Right lobe of liver (tissue), 6 donors: ENCODE measurements around the gene TMEM53. TPM values are rescaled to one million over a fixed set of nuclear protein-coding genes. Genes with fewer than 3 reads are reported as not detected.

ENCODE experiments used
- ATAC-seq, 4 donors: fragments of 200-7000 bp; cut with Tn5 transposase; one replicate each; pipeline ENCODE4 v1.9.1; 2020; ENCODE audit warnings: mild to moderate bottlenecking in 4 of 4, moderate library complexity in 4 of 4
- DNase-seq, 3 donors: peaks; one replicate each; pipeline ENCODE4 v3.0.0-alpha.2; 2020
- H3K27ac ChIP-seq, 3 donors: fragments of 200-600 bp; one replicate each; pipeline ENCODE4 v1.8.0; 2022
- H3K27me3 ChIP-seq, 2 donors: fragments of 200-600 bp; one replicate each; pipeline ENCODE4 v1.8.0; 2022
- H3K36me3 ChIP-seq, 4 donors: fragments of 200-600 bp; sonication (generic) in 1 of 4; one replicate each; pipeline versions ENCODE4 v1.5.1 to v1.8.0; 2017 to 2022; ENCODE audit warnings: control low read depth in 1 of 4
- H3K4me1 ChIP-seq, 4 donors: fragments of 200-600 bp; sonication (generic) in 1 of 4; one replicate each; pipeline versions ENCODE4 v1.5.1 to v1.8.0; 2017 to 2022; ENCODE audit warnings: control low read depth in 1 of 4
- H3K4me3 ChIP-seq, 3 donors: fragments of 200-600 bp; one replicate each; pipeline ENCODE4 v1.8.0; 2022
- H3K9me3 ChIP-seq, 4 donors: fragments of 200-600 bp; sonication (generic) in 1 of 4; one replicate each; pipeline versions ENCODE4 v1.5.1 to v1.8.0; 2017 to 2022; ENCODE audit warnings: control low read depth in 1 of 4
- POLR2A ChIP-seq: fragments of 450-650 bp; IDR thresholded peaks from one replicate; pipeline ENCODE4 v1.6.1; 2017; ENCODE audit warnings: antibody characterized with exemption, mild to moderate bottlenecking
- whole genome bisulfite sequencing: methylation state at CpG from one replicate; pipeline ENCODE4 v1.1.6; 2018; ENCODE audit warnings: low coverage, low lambda C conversion rate; ENCODE audit not compliant: insufficient coverage; ENCODE audit errors: missing lambda C conversion rate; 5-methylcytosine and 5-hydroxymethylcytosine counted together
- intact Hi-C, 2 donors: fragments of 100-400 bp; cut with DNase I; formaldehyde crosslinking; loops; one replicate each; pipeline versions ENCODE4 v1.11.2 to v1.14.1; 2022
- total RNA-seq, 6 experiments: library from RNA; depleted of rRNA in 2 of 6; stranded (reverse); fragments of >200 nt in 2 of 6; fragmentation: NEBNext Ultra II Directional in 3 of 6; extraction: Animal tissue kit (Norgen Biotek cat#: 25700) in 3 of 6; gene quantifications; one replicate each; pipeline versions ENCODE4 v1.1.0 to v1.2.4, GENCODE V29; 2016 to 2023
- TF ChIP-seq, protein P1 (sequence below), 4 donors: fragments of 200-600 bp in 3 of 4; fragments of 450-650 bp in 1 of 4; IDR thresholded peaks; one replicate each; pipeline versions ENCODE4 v1.5.1 to v1.8.0; 2016 to 2022; ENCODE audit warnings: antibody characterized with exemption in 4 of 4, mild to moderate bottlenecking in 2 of 4
- donor health status: DM: no; HTN: yes; CAD: no.
- donor health status: DM: no; HTN: no; CAD: no.
- donor health status: DM: no; HTN: no; CAD: no.
- donor health status: DM: no; HTN: yes; CAD: no.
- donor health status: DM: no; HTN: yes; CAD: no.

Gene TMEM53
- total RNA-seq, 6 experiments from 2014 or later, result 15.8 to 31.0 (median 24.5) TPM

DNA sequence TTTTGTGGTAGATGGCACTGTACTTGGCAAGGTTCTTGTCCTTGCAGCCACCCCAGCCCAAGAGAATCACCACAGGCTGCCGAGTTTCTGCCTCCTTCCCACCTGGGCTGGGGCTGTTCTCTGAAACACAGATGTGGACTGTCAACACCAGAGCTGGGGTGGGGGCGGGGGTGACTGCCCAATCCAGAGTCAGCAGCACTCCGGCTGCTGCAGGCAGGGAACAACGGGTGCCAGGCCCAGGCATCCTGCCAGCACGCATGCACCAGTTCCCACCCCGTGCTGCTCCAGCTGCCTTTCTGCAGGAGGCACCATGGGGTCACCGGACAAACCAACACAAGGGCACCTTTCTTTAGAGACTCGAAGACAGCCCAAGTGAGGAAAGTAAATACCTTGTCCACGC lies 14.1 kb downstream of the TMEM53 start:
- 37% methylated on average over 2 of the region's 9 CpGs for WGBS
- H3K27me3 ChIP-seq, result no peaks in the 10 kb centered on the region
- ATAC-seq (peak; percentile 85 to 92 (median 91)), DNase-seq (peak; percentile 89 to 97 (median 95))
- peaks cover 0 to 40% (median 18%) of the 10 kb centered on the region in 4 donors for H3K4me1 ChIP-seq
- peak overlapping the region in 2 of 3 donors; percentile 67 to 96 for H3K27ac ChIP-seq
- H3K4me3 ChIP-seq, result no peak overlapping the region
- intact Hi-C loops, result no loop called here
- peak; percentile 77 for TF ChIP-seq POLR2A
- TF ChIP-seq, protein P1, sequence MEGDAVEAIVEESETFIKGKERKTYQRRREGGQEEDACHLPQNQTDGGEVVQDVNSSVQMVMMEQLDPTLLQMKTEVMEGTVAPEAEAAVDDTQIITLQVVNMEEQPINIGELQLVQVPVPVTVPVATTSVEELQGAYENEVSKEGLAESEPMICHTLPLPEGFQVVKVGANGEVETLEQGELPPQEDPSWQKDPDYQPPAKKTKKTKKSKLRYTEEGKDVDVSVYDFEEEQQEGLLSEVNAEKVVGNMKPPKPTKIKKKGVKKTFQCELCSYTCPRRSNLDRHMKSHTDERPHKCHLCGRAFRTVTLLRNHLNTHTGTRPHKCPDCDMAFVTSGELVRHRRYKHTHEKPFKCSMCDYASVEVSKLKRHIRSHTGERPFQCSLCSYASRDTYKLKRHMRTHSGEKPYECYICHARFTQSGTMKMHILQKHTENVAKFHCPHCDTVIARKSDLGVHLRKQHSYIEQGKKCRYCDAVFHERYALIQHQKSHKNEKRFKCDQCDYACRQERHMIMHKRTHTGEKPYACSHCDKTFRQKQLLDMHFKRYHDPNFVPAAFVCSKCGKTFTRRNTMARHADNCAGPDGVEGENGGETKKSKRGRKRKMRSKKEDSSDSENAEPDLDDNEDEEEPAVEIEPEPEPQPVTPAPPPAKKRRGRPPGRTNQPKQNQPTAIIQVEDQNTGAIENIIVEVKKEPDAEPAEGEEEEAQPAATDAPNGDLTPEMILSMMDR (IDR thresholded peaks at IDR 0.05), result peak in 1 of 4 donors; percentile 6
- H3K9me3 ChIP-seq, result no peaks in the 10 kb centered on the region
- H3K36me3 ChIP-seq, result peaks cover 0 to 9% (median under 1%) of the 10 kb centered on the region in 4 donors

DNA sequence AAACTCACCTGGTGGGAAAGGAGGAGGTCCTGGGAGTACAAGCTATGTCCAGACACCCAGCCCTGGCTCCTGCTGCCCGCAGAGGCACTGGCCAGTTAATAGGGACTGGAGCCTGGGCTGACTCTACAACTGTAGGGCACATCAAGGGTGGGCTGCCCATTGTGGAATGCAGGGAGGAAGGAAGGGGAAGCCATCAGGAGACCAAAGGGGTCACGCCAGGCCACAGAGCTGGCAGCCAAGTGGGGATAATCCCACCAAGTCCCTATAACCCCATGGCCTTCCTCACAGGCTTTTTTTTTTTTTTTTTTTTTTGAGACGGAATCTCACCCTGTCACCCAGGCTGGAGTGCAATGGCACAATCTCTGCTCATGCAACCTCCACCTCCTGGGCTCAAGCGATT lies 14.7 kb downstream of the TMEM53 start:
- H3K36me3 ChIP-seq, result peaks cover 0 to 12% (median 4%) of the 10 kb centered on the region in 4 donors
- no peak for ATAC-seq
- intact Hi-C loops, result no loop called here
- H3K4me1 ChIP-seq, result peaks cover 0 to 40% (median 18%) of the 10 kb centered on the region in 4 donors
- peak overlapping the region in 2 of 3 donors; percentile 67 to 96 for H3K27ac ChIP-seq
- no peaks in the 10 kb centered on the region for H3K27me3 ChIP-seq
- WGBS, result 88% methylated on average over 2 of the region's 4 CpGs
- no peaks in the 10 kb centered on the region for H3K9me3 ChIP-seq
- TF ChIP-seq POLR2A, result no peak
- TF ChIP-seq, protein P1 (IDR thresholded peaks at IDR 0.05), result no peak
- no peak overlapping the region for H3K4me3 ChIP-seq
- peak in 1 of 3 donors; percentile 47 for DNase-seq

DNA sequence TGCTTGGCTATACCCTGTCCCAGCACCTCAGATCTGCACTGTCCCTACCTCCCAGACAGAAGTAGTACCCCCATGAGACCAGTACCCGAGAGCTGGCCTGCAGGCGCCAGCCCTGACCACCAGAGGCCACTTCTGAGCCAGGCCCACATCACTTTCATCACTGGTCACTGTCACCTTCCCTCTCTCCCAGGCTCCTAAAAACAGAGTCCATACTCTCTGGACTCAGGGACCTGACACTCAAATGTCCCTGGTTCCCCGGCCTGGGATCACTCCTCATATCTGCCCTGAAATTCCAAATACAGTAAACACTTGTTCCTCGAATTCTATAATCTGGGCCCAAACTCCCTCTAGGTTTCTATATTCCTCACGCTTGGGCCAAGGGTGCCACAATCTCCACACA lies 18.7 kb downstream of the TMEM53 start:
- Histone ChIP-seq H3K4me1 (peaks cover 0 to 15% (median 4%) of the 10 kb centered on the region in 4 donors), H3K27ac (peak overlapping the region in 1 of 3 donors; percentile 13), H3K27me3 (no peaks in the 10 kb centered on the region), H3K36me3 (peaks cover 0 to 22% (median 12%) of the 10 kb centered on the region in 4 donors), H3K4me3 (no peak overlapping the region), H3K9me3 (no peaks in the 10 kb centered on the region)
- ATAC-seq (peak; percentile 63 to 69 (median 64)), DNase-seq (peak in 1 of 3 donors; percentile 56)
- TF ChIP-seq, protein P1 (IDR thresholded peaks at IDR 0.05), result peak; percentile 72 to 80 (median 73)
- no peak for TF ChIP-seq POLR2A
- 55% methylated on average over 3 of the region's 5 CpGs for WGBS
- intact Hi-C loops, result no loop called here

DNA sequence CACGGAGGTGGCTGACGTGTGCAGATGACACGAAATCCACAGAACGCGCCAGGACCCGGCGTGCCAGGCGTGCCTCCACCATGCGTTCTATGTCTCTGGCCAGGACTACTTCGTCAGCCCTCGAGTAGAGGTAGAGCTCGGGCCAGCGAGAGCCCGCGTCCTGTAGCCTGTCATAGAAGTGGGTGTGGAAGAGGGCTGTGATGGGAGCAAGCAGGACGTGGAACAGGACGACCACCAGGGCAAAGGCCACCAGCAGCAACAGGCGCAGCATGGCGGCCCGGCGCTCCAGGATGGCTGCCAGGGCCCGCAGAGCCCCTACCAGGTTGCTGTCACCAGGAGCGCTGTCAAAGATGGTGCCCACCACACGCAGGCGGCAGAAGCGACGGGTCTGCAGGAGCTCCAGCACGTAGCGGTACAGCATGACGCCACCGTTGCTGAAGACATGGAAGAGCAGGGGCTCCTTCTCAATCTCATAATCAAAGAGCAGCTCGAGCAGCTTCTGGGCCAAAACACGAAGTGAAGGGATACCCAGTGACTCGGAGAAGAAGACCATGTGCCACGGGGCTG lies 19.6 kb downstream of the TMEM53 start:
- ATAC-seq, result no peak
- Histone ChIP-seq H3K9me3 (no peaks in the 10 kb centered on the region), H3K27ac (no peak overlapping the region), H3K36me3 (peaks cover 0 to 26% (median 14%) of the 10 kb centered on the region in 4 donors), H3K27me3 (no peaks in the 10 kb centered on the region), H3K4me1 (peaks cover 0 to 8% (median under 1%) of the 10 kb centered on the region in 4 donors), H3K4me3 (no peak overlapping the region)
- 87% methylated on average over 7 of the region's 35 CpGs for WGBS
- TF ChIP-seq, protein P1 (IDR thresholded peaks at IDR 0.05), result no peak
- TF ChIP-seq POLR2A, result no peak
- DNase-seq, result peak in 1 of 3 donors; percentile 53
- intact Hi-C loops, result loop anchor here (5.0 kb wide), 1 partner anchor 42 kb away; no protein-coding TSS in a partner anchor
